Spleen (tissue), 7 donors: ENCODE results near the gene UNC13C.

ENCODE experiments used
- CTCF ChIP-seq, 11 experiments: fragments of 200-600 bp in 7 of 11; fragments of 450-650 bp in 4 of 11; sonication (generic) in 4 of 11; IDR thresholded peaks in 8 of 11; conservative IDR thresholded peaks in 3 of 11; 1 replicate in 7 of 11; 2 replicates in 4 of 11; pipeline versions ENCODE4 v1.4.0 to v1.8.0; 2016 to 2021; ENCODE audit warnings: antibody characterized with exemption in 11 of 11, inconsistent platforms in 4 of 11, mild to moderate bottlenecking in 1 of 11
- POLR2A ChIP-seq, 3 donors: fragments of 450-650 bp; IDR thresholded peaks; one replicate each; pipeline ENCODE4 v1.5.1; 2017; ENCODE audit warnings: antibody characterized with exemption in 3 of 3, mild to moderate bottlenecking in 1 of 3
- POLR2AphosphoS5 ChIP-seq, 3 donors: sonication (generic); formaldehyde crosslinking; IDR thresholded peaks; one replicate each; pipeline ENCODE4 v1.5.1; 2017; ENCODE audit warnings: antibody characterized with exemption in 3 of 3
- donor health status: DM: no; HTN: no; CAD: no; lungs with moderate emphysema.
- donor health status: DM: no; HTN: no; CAD: no.
- donor health status: DM: no; HTN: no; CAD: no.

- no peak for TF ChIP-seq CTCF (IDR thresholded peaks at IDR 0.05 in 8 of 11, conservative IDR thresholded peaks at IDR 0.05 in 3 of 11)
- TF ChIP-seq POLR2AphosphoS5 (IDR thresholded peaks at IDR 0.05) = no peak
- no peak for TF ChIP-seq POLR2A (IDR thresholded peaks at IDR 0.05)
These were observed 569.2 kb downstream of the UNC13C start for GRCh38 chr15:54547491-54547890.
